Activated CD8-positive, alpha-beta memory T cell treated with anti-CD3 and anti-CD28 coated beads for 24 hours (primary cell): Measurements from ENCODE around the gene ARSI.

Source experiments
- DNase-seq: peaks from one replicate; pipeline ENCODE4 v3.0.0-alpha.2; 2020

The ARSI gene

GRCh38 chr5:150289551-150290390, 12.9 kb downstream of the ARSI start, which contains the start of gene CAMK2A:
Gene CAMK2A (minus strand): TSS chr5:150289773. CDS start chr5:150289625, 148 bp downstream.
- DNase-seq: no peak

- no peak for DNase-seq
Measured at GRCh38 chr5:150288791-150289190, 13.9 kb downstream of the ARSI start.

- no peak for DNase-seq
Measured at GRCh38 chr5:150288361-150288760, 14.3 kb downstream of the ARSI start.

GRCh38 chr5:150286820-150287219, 15.9 kb downstream of the ARSI start:
- DNase-seq: no peak

- DNase-seq: no peak
Measured at GRCh38 chr5:150285114-150285513, 17.6 kb downstream of the ARSI start.

GRCh38 chr5:150284311-150284710, 18.4 kb downstream of the ARSI start:
- no peak for DNase-seq

GRCh38 chr5:150283904-150284303, 18.8 kb downstream of the ARSI start:
- no peak for DNase-seq

GRCh38 chr5:150281987-150282386, 20.7 kb downstream of the ARSI start:
- DNase-seq: no peak

GRCh38 chr5:150279330-150280020, 23.2 kb downstream of the ARSI start:
- no peak for DNase-seq

- DNase-seq: no peak
Measured at GRCh38 chr5:150278916-150279315, 23.8 kb downstream of the ARSI start.

GRCh38 chr5:150278046-150278730, 24.5 kb downstream of the ARSI start:
- DNase-seq: no peak

GRCh38 chr5:150277043-150277442, 25.7 kb downstream of the ARSI start:
- no peak for DNase-seq

- DNase-seq: no peak
Measured at GRCh38 chr5:150274811-150275210, 27.9 kb downstream of the ARSI start.

GRCh38 chr5:150272531-150272930, 30.2 kb downstream of the ARSI start:
- no peak for DNase-seq

GRCh38 chr5:150271923-150272322, 30.8 kb downstream of the ARSI start:
- DNase-seq: no peak

GRCh38 chr5:150271296-150271692, 31.4 kb downstream of the ARSI start:
- no peak for DNase-seq

GRCh38 chr5:150270541-150271295, 32.0 kb downstream of the ARSI start:
- DNase-seq: no peak

- no peak for DNase-seq
Measured at GRCh38 chr5:150266871-150267291, 35.8 kb downstream of the ARSI start.

- no peak for DNase-seq
Measured at GRCh38 chr5:150265870-150266383, 36.8 kb downstream of the ARSI start.

- DNase-seq: no peak
Measured at GRCh38 chr5:150264667-150265603, 37.8 kb downstream of the ARSI start.
